ENCODE measurements around the gene DENND10. TPM values are rescaled to one million over a fixed set of nuclear protein-coding genes. Genes with fewer than 3 reads are reported as not detected.

DENND10 gene
- total RNA-seq, 2 donors from 2014 or later, result 22.6 to 23.6 TPM

DNA sequence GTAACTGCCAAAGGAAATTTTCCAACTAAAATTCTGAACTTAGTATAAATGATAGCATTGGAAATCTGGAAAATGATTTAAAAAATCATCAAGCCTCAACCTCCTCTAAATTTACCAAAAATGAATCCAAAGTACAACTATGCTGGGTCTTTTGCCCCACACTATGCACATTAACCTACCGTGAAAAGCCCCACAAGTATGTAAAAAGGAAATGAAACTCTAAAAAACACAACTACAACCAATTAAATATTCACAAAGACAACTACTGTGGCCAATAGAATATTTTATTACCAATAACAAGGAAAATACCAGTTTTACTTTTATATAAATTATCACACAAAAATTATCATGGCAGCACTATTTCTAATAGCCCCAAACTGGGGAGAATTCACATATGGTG is 42.6 kb upstream of the DENND10 start:
- Histone ChIP-seq H3K4me3 (no peak overlapping the region), H3K4me1 (ENCODE audit: control insufficient read depth in 1 of 2, low read depth in 2 of 2) (no peaks in the 10 kb centered on the region), H3K9me3 (no peaks in the 10 kb centered on the region), H3K27ac (no peak overlapping the region), H3K36me3 (peaks cover 60% of the 10 kb centered on the region), H3K27me3 (replicated peaks; ENCODE audit: insufficient read depth) (no peaks in the 10 kb centered on the region)
- no peak for DNase-seq (ENCODE audit: low spot score)
- ATAC-seq (ENCODE audit: insufficient number of reproducible peaks, low FRiP score, low read depth), result no peak
- TF ChIP-seq, protein P1, sequence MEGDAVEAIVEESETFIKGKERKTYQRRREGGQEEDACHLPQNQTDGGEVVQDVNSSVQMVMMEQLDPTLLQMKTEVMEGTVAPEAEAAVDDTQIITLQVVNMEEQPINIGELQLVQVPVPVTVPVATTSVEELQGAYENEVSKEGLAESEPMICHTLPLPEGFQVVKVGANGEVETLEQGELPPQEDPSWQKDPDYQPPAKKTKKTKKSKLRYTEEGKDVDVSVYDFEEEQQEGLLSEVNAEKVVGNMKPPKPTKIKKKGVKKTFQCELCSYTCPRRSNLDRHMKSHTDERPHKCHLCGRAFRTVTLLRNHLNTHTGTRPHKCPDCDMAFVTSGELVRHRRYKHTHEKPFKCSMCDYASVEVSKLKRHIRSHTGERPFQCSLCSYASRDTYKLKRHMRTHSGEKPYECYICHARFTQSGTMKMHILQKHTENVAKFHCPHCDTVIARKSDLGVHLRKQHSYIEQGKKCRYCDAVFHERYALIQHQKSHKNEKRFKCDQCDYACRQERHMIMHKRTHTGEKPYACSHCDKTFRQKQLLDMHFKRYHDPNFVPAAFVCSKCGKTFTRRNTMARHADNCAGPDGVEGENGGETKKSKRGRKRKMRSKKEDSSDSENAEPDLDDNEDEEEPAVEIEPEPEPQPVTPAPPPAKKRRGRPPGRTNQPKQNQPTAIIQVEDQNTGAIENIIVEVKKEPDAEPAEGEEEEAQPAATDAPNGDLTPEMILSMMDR (IDR thresholded peaks at IDR 0.05), result no peak

DNA sequence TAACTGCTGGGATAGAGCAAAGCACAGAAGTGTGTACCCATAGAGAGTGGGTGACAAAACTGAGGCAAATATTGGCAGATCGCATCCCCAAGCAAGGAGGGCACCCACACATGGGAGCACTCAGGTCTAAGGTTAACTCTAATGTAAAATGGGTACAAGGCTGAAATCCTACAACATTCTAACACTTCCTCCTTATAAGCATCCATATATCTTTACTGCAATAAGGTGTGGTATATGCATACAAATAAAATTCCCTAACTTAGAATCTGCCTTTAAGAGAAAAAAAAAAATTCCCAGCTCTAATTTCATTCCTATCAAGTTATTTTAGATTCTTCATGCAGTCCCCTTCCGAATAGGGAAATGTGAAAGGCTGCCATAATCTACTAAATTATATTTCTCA is 42.0 kb upstream of the DENND10 start:
- no peak overlapping the region for H3K27ac ChIP-seq
- peaks cover 62% of the 10 kb centered on the region for H3K36me3 ChIP-seq
- H3K27me3 ChIP-seq (replicated peaks; ENCODE audit: insufficient read depth), result no peaks in the 10 kb centered on the region
- H3K9me3 ChIP-seq, result no peaks in the 10 kb centered on the region
- no peak overlapping the region for H3K4me3 ChIP-seq
- H3K4me1 ChIP-seq (ENCODE audit: control insufficient read depth in 1 of 2, low read depth in 2 of 2), result no peaks in the 10 kb centered on the region
- TF ChIP-seq, protein P1 (IDR thresholded peaks at IDR 0.05), result no peak
- DNase-seq (ENCODE audit: low spot score) (no peak), ATAC-seq (ENCODE audit: insufficient number of reproducible peaks, low FRiP score, low read depth) (no peak)

DNA sequence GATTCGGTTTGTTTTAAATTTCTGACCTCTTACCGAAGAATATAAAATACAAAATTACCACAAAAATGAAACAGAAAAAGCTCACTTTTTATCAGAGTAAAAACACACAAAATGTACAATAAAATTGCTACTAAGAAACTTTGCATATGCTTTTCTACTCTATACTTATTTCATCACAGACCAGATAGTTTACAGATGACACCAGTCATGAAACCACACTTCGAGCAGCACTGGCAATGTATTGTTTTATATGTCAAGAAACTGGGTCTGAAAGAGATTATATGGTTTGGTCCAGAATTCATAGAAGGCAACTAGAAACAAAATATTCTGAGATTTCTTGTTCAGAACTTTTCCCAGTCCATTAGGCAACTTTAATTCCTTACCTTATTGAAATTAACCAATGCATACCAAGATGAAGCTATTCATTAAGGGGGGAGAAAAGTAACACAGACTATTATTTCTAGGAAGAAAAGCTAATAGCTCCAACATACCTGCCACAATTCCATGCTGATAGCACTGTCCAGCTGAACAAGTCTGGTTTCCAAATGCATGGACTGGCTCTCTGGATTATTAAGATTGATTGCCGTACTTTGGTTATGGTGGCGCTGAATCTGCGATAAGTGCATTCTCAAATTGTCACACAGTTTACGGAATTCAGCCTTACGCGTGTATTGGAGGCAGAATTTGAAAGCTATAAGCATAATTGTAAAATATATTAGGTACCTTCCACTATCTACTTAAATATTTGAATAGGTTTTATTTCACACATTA is 33.3 kb upstream of the DENND10 start:
- Histone ChIP-seq H3K27me3 (replicated peaks; ENCODE audit: insufficient read depth) (no peaks in the 10 kb centered on the region), H3K27ac (no peak overlapping the region), H3K9me3 (no peaks in the 10 kb centered on the region), H3K36me3 (peaks cover 55% of the 10 kb centered on the region), H3K4me3 (no peak overlapping the region), H3K4me1 (ENCODE audit: control insufficient read depth in 1 of 2, low read depth in 2 of 2) (peaks cover 0 to 8% of the 10 kb centered on the region in 2 donors)
- ATAC-seq (ENCODE audit: insufficient number of reproducible peaks, low FRiP score, low read depth), result no peak
- TF ChIP-seq, protein P1 (IDR thresholded peaks at IDR 0.05), result no peak
- DNase-seq (ENCODE audit: low spot score), result no peak

DNA sequence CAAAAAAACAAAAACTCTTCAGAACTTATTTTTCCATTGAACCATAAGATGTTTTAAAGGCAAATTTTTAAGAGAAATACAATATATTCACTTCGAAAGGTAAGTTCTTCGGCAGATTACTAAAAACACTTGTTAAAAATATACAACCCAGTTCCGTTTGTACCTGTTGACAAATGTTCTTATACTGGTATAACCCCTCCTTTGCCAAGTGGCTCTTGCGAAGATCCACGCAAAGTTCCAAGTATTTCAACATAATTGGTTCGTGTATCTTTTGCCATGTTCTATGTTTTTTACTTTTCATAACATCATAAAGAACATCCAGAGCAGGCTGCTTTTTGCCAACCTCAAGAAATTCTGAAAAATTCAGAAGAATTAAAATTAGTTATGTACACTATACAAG is 30.3 kb upstream of the DENND10 start:
- peaks cover 22 to 27% of the 10 kb centered on the region in 2 donors for H3K4me1 ChIP-seq (ENCODE audit: control insufficient read depth in 1 of 2, low read depth in 2 of 2)
- no peak overlapping the region for H3K27ac ChIP-seq
- no peak for DNase-seq (ENCODE audit: low spot score)
- H3K27me3 ChIP-seq (replicated peaks; ENCODE audit: insufficient read depth), result no peaks in the 10 kb centered on the region
- ATAC-seq (ENCODE audit: insufficient number of reproducible peaks, low FRiP score, low read depth), result no peak
- H3K9me3 ChIP-seq, result no peaks in the 10 kb centered on the region
- TF ChIP-seq, protein P1 (IDR thresholded peaks at IDR 0.05), result no peak
- no peak overlapping the region for H3K4me3 ChIP-seq
- peaks cover 29% of the 10 kb centered on the region for H3K36me3 ChIP-seq

DNA sequence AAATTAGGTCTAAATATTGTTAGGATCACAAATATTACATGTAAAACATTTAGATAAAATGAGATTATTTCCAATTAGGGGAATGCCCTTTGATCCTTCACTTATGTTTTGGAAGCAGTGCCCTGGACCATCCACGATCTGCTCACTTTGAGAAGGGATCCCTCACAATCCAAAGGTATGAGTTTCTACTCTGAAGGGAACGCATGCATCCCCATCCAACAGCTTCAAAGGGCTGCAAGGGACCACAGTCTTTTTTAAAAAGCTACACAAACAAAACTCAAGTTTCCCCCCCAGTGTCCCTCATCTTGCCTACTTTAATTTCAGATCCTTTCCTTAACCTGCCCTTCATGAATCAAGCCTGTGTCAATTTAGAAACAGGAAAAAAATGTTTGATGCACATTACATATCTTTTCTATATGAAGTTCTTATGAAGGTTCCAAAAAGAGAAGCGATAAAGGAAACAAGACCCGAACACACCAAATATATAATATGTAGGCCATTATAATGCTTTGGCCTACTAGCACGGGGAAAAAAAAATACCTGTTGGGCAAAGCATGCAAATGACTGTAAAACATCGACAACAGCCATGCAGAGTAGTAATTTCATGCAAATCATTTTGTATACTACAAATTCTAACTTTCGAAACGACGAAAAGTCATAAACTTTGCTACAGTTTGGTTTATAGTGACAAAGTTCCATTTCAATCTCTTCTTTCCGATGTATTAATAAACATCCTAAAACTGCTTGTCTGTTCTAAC is 25.3 kb upstream of the DENND10 start:
- ATAC-seq (ENCODE audit: insufficient number of reproducible peaks, low FRiP score, low read depth), result no peak
- Histone ChIP-seq H3K36me3 (no peaks in the 10 kb centered on the region), H3K27me3 (replicated peaks; ENCODE audit: insufficient read depth) (no peaks in the 10 kb centered on the region), H3K4me1 (ENCODE audit: control insufficient read depth in 1 of 2, low read depth in 2 of 2) (peaks cover 33 to 37% of the 10 kb centered on the region in 2 donors), H3K4me3 (peak overlapping the region; percentile 75), H3K27ac (no peak overlapping the region), H3K9me3 (no peaks in the 10 kb centered on the region)
- TF ChIP-seq, protein P1 (IDR thresholded peaks at IDR 0.05), result no peak
- no peak for DNase-seq (ENCODE audit: low spot score)

Data from thoracic aorta (tissue), 2 donors.